ENCODE results near the gene B4GALT3.

DNA sequence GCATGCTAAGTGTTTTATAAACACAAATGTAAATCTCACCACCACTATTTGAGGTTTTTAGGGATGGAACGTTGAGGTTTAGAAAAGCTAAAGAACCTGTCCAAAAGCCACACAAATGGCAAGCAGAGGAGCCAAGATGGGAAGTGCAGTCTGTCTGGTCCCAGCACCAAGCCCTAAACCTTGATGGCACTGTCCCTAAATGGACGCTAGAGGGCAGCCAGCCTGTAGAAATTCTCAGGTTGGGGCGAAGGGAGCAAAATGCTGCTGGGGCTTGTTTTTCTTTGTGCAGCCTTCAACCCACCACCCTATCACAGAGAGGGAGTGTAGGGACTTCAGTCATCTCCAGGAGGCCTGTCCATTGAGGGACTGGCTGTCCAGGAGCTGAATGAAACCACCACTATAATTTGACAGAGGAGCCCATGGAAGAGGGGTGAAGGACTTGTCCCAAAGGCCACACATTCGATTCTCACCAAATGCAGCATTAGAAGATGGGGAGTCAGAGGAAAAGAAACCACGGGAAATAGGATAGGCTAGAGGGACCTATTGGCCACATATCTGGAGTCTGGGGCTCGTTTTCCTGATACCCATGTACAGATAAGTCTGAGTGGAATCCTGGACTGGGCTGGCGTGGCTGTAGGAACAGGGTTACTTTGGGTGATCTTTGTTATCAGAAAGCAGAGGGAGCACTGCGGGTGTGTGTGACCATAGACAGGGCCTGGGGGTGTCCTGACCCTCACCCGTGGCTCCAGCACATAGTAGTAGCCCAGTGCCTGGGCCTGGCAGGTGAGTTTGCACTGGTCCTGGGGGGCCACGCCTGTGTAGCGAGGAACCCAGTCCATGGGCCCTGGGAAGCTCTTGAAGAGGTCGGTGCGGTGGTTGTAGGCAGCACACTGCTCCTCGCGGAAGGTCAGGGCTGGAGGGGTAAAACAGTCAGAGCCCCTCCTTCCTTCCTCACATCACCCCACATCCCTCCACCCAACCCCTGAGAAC lies 15.5 kb upstream of the B4GALT3 start:
- TF ChIP-seq BACH2 (CRISPR knock-in tag; IDR thresholded peaks at IDR 0.05; ENCODE audit: borderline replicate concordance) (no peak), ZNF70 (CRISPR knock-in tag; IDR thresholded peaks at IDR 0.05) (no peak), ZNF565 (CRISPR knock-in tag; conservative IDR thresholded peaks at IDR 0.05; ENCODE audit: low read depth) (no peak), ISL1 (CRISPR knock-in tag; IDR thresholded peaks at IDR 0.05) (no peak), PPARA (CRISPR knock-in tag; IDR thresholded peaks at IDR 0.05; ENCODE audit: borderline replicate concordance) (no peak)
- TF ChIP-seq, protein P1, sequence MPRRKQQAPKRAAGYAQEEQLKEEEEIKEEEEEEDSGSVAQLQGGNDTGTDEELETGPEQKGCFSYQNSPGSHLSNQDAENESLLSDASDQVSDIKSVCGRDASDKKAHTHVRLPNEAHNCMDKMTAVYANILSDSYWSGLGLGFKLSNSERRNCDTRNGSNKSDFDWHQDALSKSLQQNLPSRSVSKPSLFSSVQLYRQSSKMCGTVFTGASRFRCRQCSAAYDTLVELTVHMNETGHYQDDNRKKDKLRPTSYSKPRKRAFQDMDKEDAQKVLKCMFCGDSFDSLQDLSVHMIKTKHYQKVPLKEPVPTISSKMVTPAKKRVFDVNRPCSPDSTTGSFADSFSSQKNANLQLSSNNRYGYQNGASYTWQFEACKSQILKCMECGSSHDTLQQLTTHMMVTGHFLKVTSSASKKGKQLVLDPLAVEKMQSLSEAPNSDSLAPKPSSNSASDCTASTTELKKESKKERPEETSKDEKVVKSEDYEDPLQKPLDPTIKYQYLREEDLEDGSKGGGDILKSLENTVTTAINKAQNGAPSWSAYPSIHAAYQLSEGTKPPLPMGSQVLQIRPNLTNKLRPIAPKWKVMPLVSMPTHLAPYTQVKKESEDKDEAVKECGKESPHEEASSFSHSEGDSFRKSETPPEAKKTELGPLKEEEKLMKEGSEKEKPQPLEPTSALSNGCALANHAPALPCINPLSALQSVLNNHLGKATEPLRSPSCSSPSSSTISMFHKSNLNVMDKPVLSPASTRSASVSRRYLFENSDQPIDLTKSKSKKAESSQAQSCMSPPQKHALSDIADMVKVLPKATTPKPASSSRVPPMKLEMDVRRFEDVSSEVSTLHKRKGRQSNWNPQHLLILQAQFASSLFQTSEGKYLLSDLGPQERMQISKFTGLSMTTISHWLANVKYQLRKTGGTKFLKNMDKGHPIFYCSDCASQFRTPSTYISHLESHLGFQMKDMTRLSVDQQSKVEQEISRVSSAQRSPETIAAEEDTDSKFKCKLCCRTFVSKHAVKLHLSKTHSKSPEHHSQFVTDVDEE (CRISPR knock-in tag; IDR thresholded peaks at IDR 0.05): no peak
- TF ChIP-seq, protein P2, sequence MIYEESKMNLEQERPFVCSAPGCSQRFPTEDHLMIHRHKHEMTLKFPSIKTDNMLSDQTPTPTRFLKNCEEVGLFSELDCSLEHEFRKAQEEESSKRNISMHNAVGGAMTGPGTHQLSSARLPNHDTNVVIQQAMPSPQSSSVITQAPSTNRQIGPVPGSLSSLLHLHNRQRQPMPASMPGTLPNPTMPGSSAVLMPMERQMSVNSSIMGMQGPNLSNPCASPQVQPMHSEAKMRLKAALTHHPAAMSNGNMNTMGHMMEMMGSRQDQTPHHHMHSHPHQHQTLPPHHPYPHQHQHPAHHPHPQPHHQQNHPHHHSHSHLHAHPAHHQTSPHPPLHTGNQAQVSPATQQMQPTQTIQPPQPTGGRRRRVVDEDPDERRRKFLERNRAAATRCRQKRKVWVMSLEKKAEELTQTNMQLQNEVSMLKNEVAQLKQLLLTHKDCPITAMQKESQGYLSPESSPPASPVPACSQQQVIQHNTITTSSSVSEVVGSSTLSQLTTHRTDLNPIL (CRISPR knock-in tag; IDR thresholded peaks at IDR 0.05; ENCODE audit: low read depth): no peak

Measured in SK-N-SH treated with all-trans-retinoic acid at 6 μM for 48 hours (cell line).